Astrocyte (in vitro differentiated cells and primary cell): ENCODE measurements around the gene SGK2. TPM values are rescaled to one million over a fixed set of nuclear protein-coding genes. Genes with fewer than 3 reads are reported as not detected.

Experiments
- DNase-seq: peaks from one replicate; pipeline ENCODE4 v3.0.0-alpha.2; 2010; ENCODE audit warnings: low read depth
- FAIRE-seq: peaks from 2 replicates; lab custom pipeline; 2011; peaks lifted over from hg19 to GRCh38; lab: Jason Lieb, UNC
- H2AFZ ChIP-seq: 2 replicates; pipeline ENCODE4 v1.6.0; 2012; ENCODE audit warnings: low read depth, low read length, inconsistent platforms
- H3K27ac ChIP-seq: 2 replicates; pipeline ENCODE4 v1.5.1; 2011; ENCODE audit warnings: low read depth, low read length, inconsistent platforms
- H3K27me3 ChIP-seq: 2 replicates; pipeline ENCODE4 v1.6.0; 2011; ENCODE audit warnings: low read length, inconsistent platforms; ENCODE audit not compliant: insufficient read depth
- H3K36me3 ChIP-seq: 2 replicates; pipeline ENCODE4 v1.5.1; 2011; ENCODE audit warnings: low read length, inconsistent platforms; ENCODE audit not compliant: insufficient read depth
- H3K4me1 ChIP-seq: 2 replicates; pipeline ENCODE4 v1.5.1; 2011; ENCODE audit warnings: low read length, inconsistent platforms; ENCODE audit not compliant: insufficient read depth
- H3K4me2 ChIP-seq: 2 replicates; pipeline ENCODE4 v1.6.0; 2012; ENCODE audit warnings: low read length, inconsistent platforms
- H3K4me3 ChIP-seq: 2 replicates; pipeline ENCODE4 v1.5.1; 2011; ENCODE audit warnings: low read depth, mild to moderate bottlenecking, low read length, inconsistent platforms; ENCODE audit not compliant: insufficient read depth
- H3K79me2 ChIP-seq: 2 replicates; pipeline ENCODE4 v1.6.0; 2012; ENCODE audit warnings: mild to moderate bottlenecking, low read length, inconsistent platforms; ENCODE audit not compliant: insufficient read depth
- H3K9ac ChIP-seq: 2 replicates; pipeline ENCODE4 v1.6.0; 2012; ENCODE audit warnings: mild to moderate bottlenecking, low read length, inconsistent platforms
- H3K9me3 ChIP-seq: 2 replicates; pipeline ENCODE4 v1.5.1; 2012; ENCODE audit warnings: low read depth, mild to moderate bottlenecking, low read length, inconsistent platforms; ENCODE audit not compliant: insufficient read depth
- H4K20me1 ChIP-seq: 2 replicates; pipeline ENCODE4 v1.6.0; 2012; ENCODE audit warnings: low read length, inconsistent platforms; ENCODE audit not compliant: insufficient read depth
- H3K27ac Mint-ChIP-seq: one replicate; pipeline ENCODE4 v1.8.0; 2021; ENCODE audit warnings: mild to moderate bottlenecking, mixed read lengths; ENCODE audit not compliant: unreplicated experiment
- H3K27me3 Mint-ChIP-seq: one replicate; pipeline ENCODE4 v1.8.0; 2021; ENCODE audit warnings: low read depth, mixed read lengths; ENCODE audit not compliant: unreplicated experiment
- H3K36me3 Mint-ChIP-seq: one replicate; pipeline ENCODE4 v1.8.0; 2021; ENCODE audit warnings: low read depth, mixed read lengths; ENCODE audit not compliant: unreplicated experiment
- H3K4me1 Mint-ChIP-seq: one replicate; pipeline ENCODE4 v1.8.0; 2021; ENCODE audit warnings: low read depth, mixed read lengths; ENCODE audit not compliant: unreplicated experiment
- H3K4me3 Mint-ChIP-seq: one replicate; pipeline ENCODE4 v1.8.0; 2021; ENCODE audit warnings: mild to moderate bottlenecking, moderate library complexity, mixed read lengths; ENCODE audit not compliant: unreplicated experiment
- H3K9me3 Mint-ChIP-seq: one replicate; pipeline ENCODE4 v1.8.0; 2021; ENCODE audit warnings: mild to moderate bottlenecking, mixed read lengths; ENCODE audit not compliant: unreplicated experiment
- EZH2 ChIP-seq: IDR thresholded peaks from 2 replicates; pipeline ENCODE4 v1.6.1; 2012; ENCODE audit warnings: mild to moderate bottlenecking, low read length, inconsistent platforms; ENCODE audit not compliant: insufficient read depth
- total RNA-seq: library from RNA; stranded (reverse); gene quantifications from 2 replicates; pipeline ENCODE4 v1.2.1, GENCODE V29; 2021
- TF ChIP-seq, protein P1 (sequence below): IDR thresholded peaks from 2 replicates; pipeline ENCODE4 v1.5.1; 2011; ENCODE audit warnings: low read depth, mild to moderate bottlenecking, inconsistent platforms, low read length, moderate library complexity; ENCODE audit not compliant: insufficient read depth

SGK2 gene
- total RNA-seq, 1 donor from 2014 or later, result 0.64 TPM

DNA sequence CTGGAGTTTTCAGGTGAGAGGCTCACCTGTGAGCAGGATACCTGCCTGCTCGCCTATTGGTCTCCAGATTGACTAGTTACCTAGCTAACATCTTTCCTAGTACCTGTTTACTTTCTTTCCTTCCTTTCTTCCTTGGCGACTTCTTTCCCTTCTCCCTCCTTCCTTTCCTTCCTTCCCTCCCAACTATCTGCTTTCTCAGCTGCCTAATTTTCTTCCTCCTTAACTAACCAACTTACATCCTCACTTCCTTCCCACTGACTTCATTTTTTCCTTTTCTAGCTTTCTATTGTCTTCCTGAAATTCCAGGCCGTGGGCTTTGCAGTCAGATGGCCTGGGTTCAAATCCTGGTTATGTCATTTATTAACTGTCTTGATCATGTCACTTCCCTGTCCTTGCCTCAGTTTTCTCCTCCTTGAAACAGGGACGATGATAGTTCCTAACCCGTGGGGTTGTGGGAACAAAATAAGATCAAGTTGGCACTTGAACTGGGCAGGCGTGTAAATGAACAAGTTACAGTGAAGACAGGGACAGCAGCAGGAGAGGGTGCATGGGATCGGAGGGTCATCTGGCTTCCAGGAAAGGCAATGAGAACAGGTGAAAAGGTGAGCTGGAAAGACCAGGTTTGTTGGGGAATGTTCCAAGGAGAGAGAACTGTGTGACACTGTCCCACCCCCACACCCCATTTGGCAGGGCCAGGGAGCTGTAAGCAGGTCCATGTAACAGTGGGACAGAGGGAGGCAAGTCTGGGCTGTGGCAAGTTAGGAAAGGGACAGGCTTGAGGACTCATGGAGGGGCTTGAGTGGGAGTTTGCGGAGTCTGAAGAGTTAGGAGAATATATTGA lies 540 bp downstream of the SGK2 start:
- Mint-ChIP-seq H3K27me3 (peaks cover 4% of the 10 kb centered on the region), H3K4me1 (peaks cover 16% of the 10 kb centered on the region), H3K27ac (peak overlapping the region; percentile 4), H3K36me3 (no peaks in the 10 kb centered on the region), H3K9me3 (no peaks in the 10 kb centered on the region), H3K4me3 (peak overlapping the region; percentile 28)
- H3K27ac ChIP-seq, result no peak overlapping the region
- TF ChIP-seq, protein P1, sequence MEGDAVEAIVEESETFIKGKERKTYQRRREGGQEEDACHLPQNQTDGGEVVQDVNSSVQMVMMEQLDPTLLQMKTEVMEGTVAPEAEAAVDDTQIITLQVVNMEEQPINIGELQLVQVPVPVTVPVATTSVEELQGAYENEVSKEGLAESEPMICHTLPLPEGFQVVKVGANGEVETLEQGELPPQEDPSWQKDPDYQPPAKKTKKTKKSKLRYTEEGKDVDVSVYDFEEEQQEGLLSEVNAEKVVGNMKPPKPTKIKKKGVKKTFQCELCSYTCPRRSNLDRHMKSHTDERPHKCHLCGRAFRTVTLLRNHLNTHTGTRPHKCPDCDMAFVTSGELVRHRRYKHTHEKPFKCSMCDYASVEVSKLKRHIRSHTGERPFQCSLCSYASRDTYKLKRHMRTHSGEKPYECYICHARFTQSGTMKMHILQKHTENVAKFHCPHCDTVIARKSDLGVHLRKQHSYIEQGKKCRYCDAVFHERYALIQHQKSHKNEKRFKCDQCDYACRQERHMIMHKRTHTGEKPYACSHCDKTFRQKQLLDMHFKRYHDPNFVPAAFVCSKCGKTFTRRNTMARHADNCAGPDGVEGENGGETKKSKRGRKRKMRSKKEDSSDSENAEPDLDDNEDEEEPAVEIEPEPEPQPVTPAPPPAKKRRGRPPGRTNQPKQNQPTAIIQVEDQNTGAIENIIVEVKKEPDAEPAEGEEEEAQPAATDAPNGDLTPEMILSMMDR, result no peak
- TF ChIP-seq EZH2, result no peak
- H3K27me3 ChIP-seq, result no peaks in the 10 kb centered on the region
- H3K4me3 ChIP-seq, result no peak overlapping the region
- no peak overlapping the region for H3K4me2 ChIP-seq
- no peaks in the 10 kb centered on the region for H3K79me2 ChIP-seq
- no peaks in the 10 kb centered on the region for H4K20me1 ChIP-seq
- no peaks in the 10 kb centered on the region for H3K9me3 ChIP-seq
- H3K4me1 ChIP-seq, result peaks cover 6% of the 10 kb centered on the region
- no peaks in the 10 kb centered on the region for H3K36me3 ChIP-seq
- no peak overlapping the region for H3K9ac ChIP-seq
- FAIRE-seq (no peak), DNase-seq (no peak)
- H2AFZ ChIP-seq, result no peak overlapping the region

DNA sequence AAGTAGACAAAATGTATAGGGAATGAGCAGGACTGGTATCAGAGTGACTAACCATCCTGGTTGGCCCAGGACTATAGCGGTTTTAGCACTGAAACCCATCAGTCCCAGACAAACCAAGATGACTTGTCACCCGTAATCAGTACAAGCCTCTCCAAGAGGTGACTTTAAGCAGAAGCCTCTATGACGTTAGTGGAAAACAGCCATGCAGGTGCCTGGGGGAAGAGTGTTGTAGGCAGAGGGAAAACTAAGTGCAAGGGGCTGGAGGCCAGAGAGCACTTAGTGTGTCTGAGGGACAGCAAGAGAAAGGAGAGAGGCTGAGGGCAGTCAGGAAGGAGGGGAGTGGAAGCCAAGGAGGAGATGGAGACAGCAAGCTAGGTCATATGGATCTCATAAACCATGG lies 2.1 kb downstream of the SGK2 start:
- Mint-ChIP-seq H3K4me1 (peaks cover 14% of the 10 kb centered on the region), H3K27me3 (peaks cover 7% of the 10 kb centered on the region), H3K9me3 (no peaks in the 10 kb centered on the region)

More for the DNA sequence above, 2.1 kb downstream of the SGK2 start:
- H3K4me3 Mint-ChIP-seq, result no peak overlapping the region
- DNase-seq (no peak), FAIRE-seq (no peak)
- H3K9ac ChIP-seq, result no peak overlapping the region
- no peak overlapping the region for H2AFZ ChIP-seq
- TF ChIP-seq, protein P1, result no peak
- TF ChIP-seq EZH2, result no peak
- no peaks in the 10 kb centered on the region for H3K36me3 Mint-ChIP-seq
- H3K79me2 ChIP-seq, result no peaks in the 10 kb centered on the region
- H3K4me1 ChIP-seq, result peaks cover 6% of the 10 kb centered on the region
- no peak overlapping the region for H3K27ac Mint-ChIP-seq
- H4K20me1 ChIP-seq, result no peaks in the 10 kb centered on the region
- H3K27me3 ChIP-seq, result no peaks in the 10 kb centered on the region
- no peaks in the 10 kb centered on the region for H3K36me3 ChIP-seq
- no peak overlapping the region for H3K4me2 ChIP-seq
- H3K4me3 ChIP-seq, result no peak overlapping the region
- no peak overlapping the region for H3K27ac ChIP-seq
- no peaks in the 10 kb centered on the region for H3K9me3 ChIP-seq
